SK-N-SH (cell line): ENCODE data around the gene GRIP2.

Experiments used
- JUND ChIP-seq: IDR thresholded peaks from 2 replicates; pipeline ENCODE4 v1.4.0; 2012
- MEF2A ChIP-seq: IDR thresholded peaks from 2 replicates; pipeline ENCODE4 v1.4.0; 2012; ENCODE audit warnings: low read depth, borderline replicate concordance
- MXI1 ChIP-seq: IDR thresholded peaks from 2 replicates; pipeline ENCODE4 v1.6.1; 2012; ENCODE audit warnings: mild to moderate bottlenecking, low read depth, low read length, improper control_type of control experiment
- POLR2AphosphoS5 ChIP-seq: IDR thresholded peaks from 2 replicates; pipeline ENCODE4 v1.6.1; 2012; ENCODE audit warnings: low read depth, low read length
- RFX5 ChIP-seq: IDR thresholded peaks from 2 replicates; pipeline ENCODE4 v1.6.1; 2012; ENCODE audit warnings: mild to moderate bottlenecking, improper control_type of control experiment, low read length
- TCF12 ChIP-seq: IDR thresholded peaks from 2 replicates; pipeline ENCODE4 v1.4.0; 2012
- TF ChIP-seq, protein P1 (sequence below): fragments of 200-600 bp; sonication (generic); IDR thresholded peaks from 2 replicates; pipeline ENCODE4 v1.6.1; 2017; ENCODE audit warnings: antibody characterized with exemption, mild to moderate bottlenecking, moderate library complexity
- TF ChIP-seq, protein P2 (sequence below): IDR thresholded peaks from 2 replicates; pipeline ENCODE4 v1.4.0; 2012; ENCODE audit warnings: low read depth, borderline replicate concordance
- TF ChIP-seq, protein P3 (sequence below): fragments of 150-350 bp; IDR thresholded peaks from 2 replicates; pipeline ENCODE4 v1.6.1; 2017; ENCODE audit warnings: antibody characterized with exemption, low read length, low read depth, borderline replicate concordance

DNA sequence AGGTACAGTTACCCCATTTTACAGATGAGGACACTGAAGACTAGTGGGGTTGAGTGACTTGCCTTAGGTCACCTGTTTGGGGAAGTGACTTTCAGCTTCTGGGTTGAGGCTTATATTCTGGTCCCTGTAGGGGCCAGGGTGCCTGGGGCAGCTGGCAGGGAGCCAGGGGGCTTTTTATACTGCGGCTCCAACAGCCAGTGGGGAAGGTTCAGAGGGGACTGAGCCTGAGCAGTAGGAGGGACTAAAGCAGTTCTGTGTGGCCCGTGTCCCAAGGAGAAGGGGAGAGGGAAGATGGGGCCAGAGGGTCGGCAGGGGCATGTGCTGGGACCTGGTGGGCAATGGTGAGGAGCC lies 100.0 kb downstream of the GRIP2 start:
- TF ChIP-seq, protein P1, sequence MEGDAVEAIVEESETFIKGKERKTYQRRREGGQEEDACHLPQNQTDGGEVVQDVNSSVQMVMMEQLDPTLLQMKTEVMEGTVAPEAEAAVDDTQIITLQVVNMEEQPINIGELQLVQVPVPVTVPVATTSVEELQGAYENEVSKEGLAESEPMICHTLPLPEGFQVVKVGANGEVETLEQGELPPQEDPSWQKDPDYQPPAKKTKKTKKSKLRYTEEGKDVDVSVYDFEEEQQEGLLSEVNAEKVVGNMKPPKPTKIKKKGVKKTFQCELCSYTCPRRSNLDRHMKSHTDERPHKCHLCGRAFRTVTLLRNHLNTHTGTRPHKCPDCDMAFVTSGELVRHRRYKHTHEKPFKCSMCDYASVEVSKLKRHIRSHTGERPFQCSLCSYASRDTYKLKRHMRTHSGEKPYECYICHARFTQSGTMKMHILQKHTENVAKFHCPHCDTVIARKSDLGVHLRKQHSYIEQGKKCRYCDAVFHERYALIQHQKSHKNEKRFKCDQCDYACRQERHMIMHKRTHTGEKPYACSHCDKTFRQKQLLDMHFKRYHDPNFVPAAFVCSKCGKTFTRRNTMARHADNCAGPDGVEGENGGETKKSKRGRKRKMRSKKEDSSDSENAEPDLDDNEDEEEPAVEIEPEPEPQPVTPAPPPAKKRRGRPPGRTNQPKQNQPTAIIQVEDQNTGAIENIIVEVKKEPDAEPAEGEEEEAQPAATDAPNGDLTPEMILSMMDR, result no peak
- TF ChIP-seq JUND (no peak), MXI1 (no peak), TCF12 (no peak), POLR2AphosphoS5 (no peak), RFX5 (no peak), MEF2A (no peak)
- TF ChIP-seq, protein P2, sequence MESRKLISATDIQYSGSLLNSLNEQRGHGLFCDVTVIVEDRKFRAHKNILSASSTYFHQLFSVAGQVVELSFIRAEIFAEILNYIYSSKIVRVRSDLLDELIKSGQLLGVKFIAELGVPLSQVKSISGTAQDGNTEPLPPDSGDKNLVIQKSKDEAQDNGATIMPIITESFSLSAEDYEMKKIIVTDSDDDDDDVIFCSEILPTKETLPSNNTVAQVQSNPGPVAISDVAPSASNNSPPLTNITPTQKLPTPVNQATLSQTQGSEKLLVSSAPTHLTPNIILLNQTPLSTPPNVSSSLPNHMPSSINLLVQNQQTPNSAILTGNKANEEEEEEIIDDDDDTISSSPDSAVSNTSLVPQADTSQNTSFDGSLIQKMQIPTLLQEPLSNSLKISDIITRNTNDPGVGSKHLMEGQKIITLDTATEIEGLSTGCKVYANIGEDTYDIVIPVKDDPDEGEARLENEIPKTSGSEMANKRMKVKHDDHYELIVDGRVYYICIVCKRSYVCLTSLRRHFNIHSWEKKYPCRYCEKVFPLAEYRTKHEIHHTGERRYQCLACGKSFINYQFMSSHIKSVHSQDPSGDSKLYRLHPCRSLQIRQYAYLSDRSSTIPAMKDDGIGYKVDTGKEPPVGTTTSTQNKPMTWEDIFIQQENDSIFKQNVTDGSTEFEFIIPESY, result no peak
- TF ChIP-seq, protein P3, sequence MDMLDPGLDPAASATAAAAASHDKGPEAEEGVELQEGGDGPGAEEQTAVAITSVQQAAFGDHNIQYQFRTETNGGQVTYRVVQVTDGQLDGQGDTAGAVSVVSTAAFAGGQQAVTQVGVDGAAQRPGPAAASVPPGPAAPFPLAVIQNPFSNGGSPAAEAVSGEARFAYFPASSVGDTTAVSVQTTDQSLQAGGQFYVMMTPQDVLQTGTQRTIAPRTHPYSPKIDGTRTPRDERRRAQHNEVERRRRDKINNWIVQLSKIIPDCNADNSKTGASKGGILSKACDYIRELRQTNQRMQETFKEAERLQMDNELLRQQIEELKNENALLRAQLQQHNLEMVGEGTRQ, result no peak
